HL-60 (cell line): ENCODE data around the gene PGM2L1.

Experiments
- DNase-seq, 2 experiments: peaks; one replicate each; pipeline ENCODE4 v3.0.0-alpha.2; 2010 to 2020; ENCODE audit warnings: low read depth in 1 of 2, low spot score in 1 of 2
- H3K27ac ChIP-seq: fragments of 250-450 bp; sonication (Bioruptor Pico); replicated peaks from 2 replicates; pipeline ENCODE4 v1.5.1; 2020; ENCODE audit warnings: mild to moderate bottlenecking, moderate library complexity
- H3K27me3 ChIP-seq: fragments of 250-450 bp; sonication (Bioruptor Pico); 2 replicates; pipeline ENCODE4 v1.5.1; 2021; ENCODE audit warnings: mild to moderate bottlenecking, moderate library complexity; ENCODE audit not compliant: insufficient read depth, poor library complexity, severe bottlenecking
- H3K4me3 ChIP-seq: replicated peaks from 2 replicates; pipeline ENCODE4 v1.5.1; 2011; ENCODE audit warnings: mild to moderate bottlenecking, control low read depth, low read length; ENCODE audit not compliant: insufficient read depth
- GABPA ChIP-seq: IDR thresholded peaks from 2 replicates; pipeline ENCODE4 v1.6.1; 2012; ENCODE audit warnings: low read depth
- POLR2AphosphoS5 ChIP-seq: IDR thresholded peaks from 2 replicates; pipeline ENCODE4 v1.6.1; 2012; ENCODE audit warnings: low read depth
- SPI1 ChIP-seq: IDR thresholded peaks from 2 replicates; pipeline ENCODE4 v1.6.1; 2012; ENCODE audit warnings: low read depth, mild to moderate bottlenecking, borderline replicate concordance
- TF ChIP-seq, protein P1 (sequence below): IDR thresholded peaks from one replicate; pipeline ENCODE4 v1.5.1; 2011; ENCODE audit warnings: low read length, control low read depth, inconsistent platforms; ENCODE audit not compliant: insufficient read depth
- TF ChIP-seq, protein P2 (sequence below): IDR thresholded peaks from 2 replicates; pipeline ENCODE4 v1.6.1; 2012; ENCODE audit warnings: low read depth; ENCODE audit not compliant: insufficient replicate concordance

Gene PGM2L1

GRCh38 chr11:74341921-74342320 lies 56.3 kb downstream of the PGM2L1 start:
- H3K4me3 ChIP-seq: no peak overlapping the region
- TF ChIP-seq, protein P1, sequence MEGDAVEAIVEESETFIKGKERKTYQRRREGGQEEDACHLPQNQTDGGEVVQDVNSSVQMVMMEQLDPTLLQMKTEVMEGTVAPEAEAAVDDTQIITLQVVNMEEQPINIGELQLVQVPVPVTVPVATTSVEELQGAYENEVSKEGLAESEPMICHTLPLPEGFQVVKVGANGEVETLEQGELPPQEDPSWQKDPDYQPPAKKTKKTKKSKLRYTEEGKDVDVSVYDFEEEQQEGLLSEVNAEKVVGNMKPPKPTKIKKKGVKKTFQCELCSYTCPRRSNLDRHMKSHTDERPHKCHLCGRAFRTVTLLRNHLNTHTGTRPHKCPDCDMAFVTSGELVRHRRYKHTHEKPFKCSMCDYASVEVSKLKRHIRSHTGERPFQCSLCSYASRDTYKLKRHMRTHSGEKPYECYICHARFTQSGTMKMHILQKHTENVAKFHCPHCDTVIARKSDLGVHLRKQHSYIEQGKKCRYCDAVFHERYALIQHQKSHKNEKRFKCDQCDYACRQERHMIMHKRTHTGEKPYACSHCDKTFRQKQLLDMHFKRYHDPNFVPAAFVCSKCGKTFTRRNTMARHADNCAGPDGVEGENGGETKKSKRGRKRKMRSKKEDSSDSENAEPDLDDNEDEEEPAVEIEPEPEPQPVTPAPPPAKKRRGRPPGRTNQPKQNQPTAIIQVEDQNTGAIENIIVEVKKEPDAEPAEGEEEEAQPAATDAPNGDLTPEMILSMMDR: no peak
- TF ChIP-seq, protein P2, sequence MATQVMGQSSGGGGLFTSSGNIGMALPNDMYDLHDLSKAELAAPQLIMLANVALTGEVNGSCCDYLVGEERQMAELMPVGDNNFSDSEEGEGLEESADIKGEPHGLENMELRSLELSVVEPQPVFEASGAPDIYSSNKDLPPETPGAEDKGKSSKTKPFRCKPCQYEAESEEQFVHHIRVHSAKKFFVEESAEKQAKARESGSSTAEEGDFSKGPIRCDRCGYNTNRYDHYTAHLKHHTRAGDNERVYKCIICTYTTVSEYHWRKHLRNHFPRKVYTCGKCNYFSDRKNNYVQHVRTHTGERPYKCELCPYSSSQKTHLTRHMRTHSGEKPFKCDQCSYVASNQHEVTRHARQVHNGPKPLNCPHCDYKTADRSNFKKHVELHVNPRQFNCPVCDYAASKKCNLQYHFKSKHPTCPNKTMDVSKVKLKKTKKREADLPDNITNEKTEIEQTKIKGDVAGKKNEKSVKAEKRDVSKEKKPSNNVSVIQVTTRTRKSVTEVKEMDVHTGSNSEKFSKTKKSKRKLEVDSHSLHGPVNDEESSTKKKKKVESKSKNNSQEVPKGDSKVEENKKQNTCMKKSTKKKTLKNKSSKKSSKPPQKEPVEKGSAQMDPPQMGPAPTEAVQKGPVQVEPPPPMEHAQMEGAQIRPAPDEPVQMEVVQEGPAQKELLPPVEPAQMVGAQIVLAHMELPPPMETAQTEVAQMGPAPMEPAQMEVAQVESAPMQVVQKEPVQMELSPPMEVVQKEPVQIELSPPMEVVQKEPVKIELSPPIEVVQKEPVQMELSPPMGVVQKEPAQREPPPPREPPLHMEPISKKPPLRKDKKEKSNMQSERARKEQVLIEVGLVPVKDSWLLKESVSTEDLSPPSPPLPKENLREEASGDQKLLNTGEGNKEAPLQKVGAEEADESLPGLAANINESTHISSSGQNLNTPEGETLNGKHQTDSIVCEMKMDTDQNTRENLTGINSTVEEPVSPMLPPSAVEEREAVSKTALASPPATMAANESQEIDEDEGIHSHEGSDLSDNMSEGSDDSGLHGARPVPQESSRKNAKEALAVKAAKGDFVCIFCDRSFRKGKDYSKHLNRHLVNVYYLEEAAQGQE: no peak
- TF ChIP-seq POLR2AphosphoS5 (no peak), GABPA (no peak), SPI1 (no peak)
- no peaks in the 10 kb centered on the region for H3K27me3 ChIP-seq
- no peak overlapping the region for H3K27ac ChIP-seq
- no peak for DNase-seq

DNA sequence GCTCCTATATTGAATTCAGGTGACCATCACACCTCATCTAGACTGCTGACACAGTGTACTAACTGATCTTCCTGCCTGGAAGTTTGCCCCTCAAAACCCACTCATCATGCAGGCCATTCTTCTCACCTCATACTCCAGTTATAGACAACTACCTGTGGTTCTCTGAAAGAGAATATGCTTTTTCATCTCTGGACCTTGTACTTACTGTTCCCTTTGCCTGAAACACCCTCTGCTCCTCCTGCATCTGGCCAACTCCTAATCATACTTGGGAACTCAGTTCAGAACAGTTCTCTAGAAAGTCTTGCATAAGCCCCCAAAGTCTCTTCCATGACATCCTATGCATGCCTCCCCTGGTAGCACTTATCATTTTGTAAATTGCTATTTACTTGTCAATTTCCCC lies 58.6 kb downstream of the PGM2L1 start:
- no peak for DNase-seq
- H3K27ac ChIP-seq: no peak overlapping the region

GRCh38 chr11:74338963-74339362 lies 59.3 kb downstream of the PGM2L1 start:
- H3K27ac ChIP-seq: no peak overlapping the region
- H3K4me3 ChIP-seq: no peak overlapping the region
- TF ChIP-seq SPI1 (no peak), GABPA (no peak), POLR2AphosphoS5 (no peak)
- TF ChIP-seq, protein P1: no peak
- TF ChIP-seq, protein P2: no peak
- DNase-seq: no peak
- H3K27me3 ChIP-seq: no peaks in the 10 kb centered on the region

More for the DNA sequence above, 58.6 kb downstream of the PGM2L1 start:
- Histone ChIP-seq H3K4me3 (no peak overlapping the region), H3K27me3 (no peaks in the 10 kb centered on the region)
- TF ChIP-seq GABPA (no peak), SPI1 (no peak), POLR2AphosphoS5 (no peak)
- TF ChIP-seq, protein P1: no peak
- TF ChIP-seq, protein P2: no peak
